Gastrocnemius medialis (tissue), 4 donors: ENCODE results near the gene CADM2. TPM values are rescaled to one million over a fixed set of nuclear protein-coding genes. Genes with fewer than 3 reads are reported as not detected.

ENCODE experiments used
- ATAC-seq, 2 donors: fragments of 150-250 bp; one replicate each; pipeline ENCODE4 v1.9.1; 2016
- DNase-seq, 2 donors: peaks; one replicate each; pipeline ENCODE4 v3.0.0-alpha.2; 2019
- H3K27ac ChIP-seq, 4 donors: fragments of 200-600 bp; sonication (generic); 1 replicate in 1 of 4; 2 replicates in 3 of 4; pipeline ENCODE4 v1.5.1; 2016 to 2018; ENCODE audit warnings: mild to moderate bottlenecking in 2 of 4, moderate library complexity in 1 of 4
- H3K27me3 ChIP-seq, 3 donors: fragments of 200-600 bp; sonication (generic) in 2 of 3; 1 replicate in 1 of 3; 2 replicates in 2 of 3; pipeline versions ENCODE4 v1.5.1 to v1.6.0; 2016 to 2019; ENCODE audit warnings: mild to moderate bottlenecking in 1 of 3, moderate library complexity in 1 of 3
- H3K36me3 ChIP-seq, 2 donors: fragments of 200-600 bp; sonication (generic) in 1 of 2; one replicate each; pipeline ENCODE4 v1.5.1; 2017 to 2018
- H3K4me1 ChIP-seq, 2 donors: fragments of 200-600 bp; sonication (generic) in 1 of 2; one replicate each; pipeline ENCODE4 v1.5.1; 2016 to 2017; ENCODE audit warnings: mild to moderate bottlenecking in 2 of 2
- H3K4me3 ChIP-seq, 4 donors: fragments of 200-600 bp; sonication (generic) in 3 of 4; 1 replicate in 1 of 4; 2 replicates in 3 of 4; pipeline ENCODE4 v1.5.1; 2016 to 2019; ENCODE audit warnings: mild to moderate bottlenecking in 2 of 4
- H3K9me3 ChIP-seq, 3 donors: fragments of 200-600 bp; sonication (generic) in 2 of 3; 1 replicate in 1 of 3; 2 replicates in 2 of 3; pipeline ENCODE4 v1.5.1; 2016 to 2019
- POLR2A ChIP-seq, 2 donors: fragments of 450-650 bp; IDR thresholded peaks; one replicate each; pipeline ENCODE4 v1.6.1; 2017; ENCODE audit warnings: antibody characterized with exemption in 2 of 2, mild to moderate bottlenecking in 2 of 2, moderate library complexity in 2 of 2
- in situ Hi-C, 4 donors: fragments of 200-750 bp; cut with MboI; loops; one replicate each; pipeline versions ENCODE4 v1.15.0 to v1.8.0; 2017; ENCODE audit warnings: low sequenced_read_pairs in 4 of 4
- intact Hi-C: fragments of 100-400 bp; cut with DNase I; formaldehyde crosslinking; loops from one replicate; pipeline ENCODE4 v1.15.1; 2023; ENCODE audit warnings: low total_unique reads
- total RNA-seq, 4 donors: library from RNA; depleted of rRNA; stranded (reverse); fragments of >200 nt; gene quantifications; one replicate each; pipeline versions ENCODE4 v1.1.0 to v1.2.3, GENCODE V29; 2016
- TF ChIP-seq, protein P1 (sequence below), 5 experiments: fragments of 450-650 bp in 3 of 5; fragments of 200-600 bp in 2 of 5; sonication (generic) in 2 of 5; IDR thresholded peaks in 4 of 5; conservative IDR thresholded peaks in 1 of 5; 1 replicate in 4 of 5; 2 replicates in 1 of 5; pipeline ENCODE4 v1.5.1; 2016 to 2019; ENCODE audit warnings: antibody characterized with exemption in 5 of 5, mild to moderate bottlenecking in 3 of 5, moderate library complexity in 3 of 5

Gene CADM2
- total RNA-seq, 4 donors from 2014 or later, result 2.7 to 9.0 (median 6.0) TPM

DNA sequence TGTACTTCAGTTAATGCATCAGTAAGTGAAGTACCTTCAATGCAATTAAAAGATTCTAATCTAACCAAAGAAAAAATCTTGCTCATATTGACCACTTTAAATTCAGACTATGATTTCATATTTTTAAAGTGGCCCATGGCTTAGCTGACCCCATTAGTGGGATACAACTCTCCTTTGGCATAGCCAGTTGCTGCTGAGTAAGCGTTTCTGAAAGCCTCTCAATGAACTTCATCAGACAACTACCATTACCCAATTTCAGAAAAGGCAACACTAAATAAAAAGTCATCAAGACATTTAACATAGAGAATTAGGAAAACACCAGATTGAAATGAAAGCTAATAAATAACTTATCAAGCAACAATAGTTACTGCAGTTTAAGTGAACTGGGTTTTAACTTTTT, 27.0 kb downstream of the CADM2 start:
- no peaks in the 10 kb centered on the region for H3K36me3 ChIP-seq
- in situ Hi-C loops, result no loop called here
- ATAC-seq (no peak), DNase-seq (no peak)
- no peaks in the 10 kb centered on the region for H3K4me1 ChIP-seq
- H3K27me3 ChIP-seq, result no peaks in the 10 kb centered on the region
- no peak for TF ChIP-seq POLR2A (IDR thresholded peaks at IDR 0.05)
- TF ChIP-seq, protein P1, sequence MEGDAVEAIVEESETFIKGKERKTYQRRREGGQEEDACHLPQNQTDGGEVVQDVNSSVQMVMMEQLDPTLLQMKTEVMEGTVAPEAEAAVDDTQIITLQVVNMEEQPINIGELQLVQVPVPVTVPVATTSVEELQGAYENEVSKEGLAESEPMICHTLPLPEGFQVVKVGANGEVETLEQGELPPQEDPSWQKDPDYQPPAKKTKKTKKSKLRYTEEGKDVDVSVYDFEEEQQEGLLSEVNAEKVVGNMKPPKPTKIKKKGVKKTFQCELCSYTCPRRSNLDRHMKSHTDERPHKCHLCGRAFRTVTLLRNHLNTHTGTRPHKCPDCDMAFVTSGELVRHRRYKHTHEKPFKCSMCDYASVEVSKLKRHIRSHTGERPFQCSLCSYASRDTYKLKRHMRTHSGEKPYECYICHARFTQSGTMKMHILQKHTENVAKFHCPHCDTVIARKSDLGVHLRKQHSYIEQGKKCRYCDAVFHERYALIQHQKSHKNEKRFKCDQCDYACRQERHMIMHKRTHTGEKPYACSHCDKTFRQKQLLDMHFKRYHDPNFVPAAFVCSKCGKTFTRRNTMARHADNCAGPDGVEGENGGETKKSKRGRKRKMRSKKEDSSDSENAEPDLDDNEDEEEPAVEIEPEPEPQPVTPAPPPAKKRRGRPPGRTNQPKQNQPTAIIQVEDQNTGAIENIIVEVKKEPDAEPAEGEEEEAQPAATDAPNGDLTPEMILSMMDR (IDR thresholded peaks at IDR 0.05 in 4 of 5, conservative IDR thresholded peaks at IDR 0.05 in 1 of 5), result no peak
- H3K9me3 ChIP-seq, result no peaks in the 10 kb centered on the region
- intact Hi-C loops, result no loop called here
- H3K4me3 ChIP-seq, result no peak overlapping the region
- H3K27ac ChIP-seq, result no peak overlapping the region

DNA sequence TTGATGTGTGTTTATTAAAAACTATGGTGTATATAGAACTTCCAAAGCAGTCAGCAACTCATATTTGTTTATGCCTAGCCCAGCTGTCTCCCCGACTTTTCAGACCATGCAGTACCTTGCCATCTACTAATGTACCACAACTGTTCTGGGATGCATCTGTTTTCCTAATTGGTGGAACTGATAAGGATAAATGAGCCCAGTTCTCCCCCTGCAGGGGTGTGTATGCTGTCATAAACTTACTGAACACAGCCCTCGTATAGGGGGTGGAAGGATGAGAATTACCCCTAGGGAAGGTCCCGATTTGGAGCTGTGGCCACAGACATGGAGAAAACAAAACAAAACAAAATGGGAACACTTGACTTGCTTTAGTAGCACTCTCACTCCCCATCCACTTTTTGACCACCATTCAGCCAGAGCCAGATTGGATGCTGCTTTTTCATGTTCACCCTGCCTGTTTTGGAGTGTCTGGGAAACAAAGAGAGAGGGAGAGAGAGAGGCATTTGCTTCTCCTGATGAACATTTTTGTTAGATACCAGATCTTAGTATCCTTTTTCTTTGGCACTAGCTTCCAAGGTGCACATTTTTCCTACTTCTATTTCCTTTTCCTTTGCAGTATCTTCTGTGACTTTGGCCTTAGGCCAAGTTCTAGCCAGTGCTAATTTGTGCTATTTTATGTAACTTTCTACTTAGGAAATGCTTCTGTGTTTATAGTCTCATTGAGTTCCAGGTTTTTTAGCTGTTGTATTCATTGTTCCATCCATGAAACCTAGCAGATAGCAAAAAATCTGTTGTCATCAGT, 29.1 kb downstream of the CADM2 start:
- Histone ChIP-seq H3K4me3 (no peak overlapping the region), H3K4me1 (no peaks in the 10 kb centered on the region), H3K9me3 (no peaks in the 10 kb centered on the region), H3K36me3 (no peaks in the 10 kb centered on the region), H3K27ac (no peak overlapping the region), H3K27me3 (no peaks in the 10 kb centered on the region)
- no peak for DNase-seq
- no peak for ATAC-seq
- in situ Hi-C loops, result no loop called here
- intact Hi-C loops, result no loop called here
- TF ChIP-seq, protein P1 (IDR thresholded peaks at IDR 0.05 in 4 of 5, conservative IDR thresholded peaks at IDR 0.05 in 1 of 5), result no peak
- no peak for TF ChIP-seq POLR2A (IDR thresholded peaks at IDR 0.05)

DNA sequence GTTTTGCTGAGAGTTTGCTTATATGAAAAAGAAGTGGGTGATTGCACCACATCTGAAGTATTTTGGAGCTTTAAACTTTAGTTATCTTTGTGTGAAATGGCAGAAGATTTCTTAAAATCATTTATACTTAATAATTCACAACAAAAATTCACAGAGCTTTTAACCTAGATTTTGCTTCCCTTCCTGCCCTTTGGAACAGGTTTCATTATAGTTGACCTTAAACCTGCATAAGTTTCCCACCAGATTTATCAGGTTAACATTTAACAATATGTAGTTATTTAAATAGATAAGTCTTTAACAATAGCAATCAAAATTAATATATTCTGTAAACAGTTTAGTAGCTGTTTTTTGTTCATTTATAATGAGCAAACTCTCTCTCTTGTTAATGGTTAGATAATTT, 30.3 kb downstream of the CADM2 start:
- Histone ChIP-seq H3K36me3 (no peaks in the 10 kb centered on the region), H3K4me3 (no peak overlapping the region), H3K4me1 (no peaks in the 10 kb centered on the region), H3K27me3 (no peaks in the 10 kb centered on the region), H3K9me3 (no peaks in the 10 kb centered on the region), H3K27ac (no peak overlapping the region)
- intact Hi-C loops, result no loop called here
- no peak for DNase-seq
- no peak for ATAC-seq
- TF ChIP-seq POLR2A (IDR thresholded peaks at IDR 0.05), result no peak
- TF ChIP-seq, protein P1 (IDR thresholded peaks at IDR 0.05 in 4 of 5, conservative IDR thresholded peaks at IDR 0.05 in 1 of 5), result no peak
- in situ Hi-C loops, result no loop called here

DNA sequence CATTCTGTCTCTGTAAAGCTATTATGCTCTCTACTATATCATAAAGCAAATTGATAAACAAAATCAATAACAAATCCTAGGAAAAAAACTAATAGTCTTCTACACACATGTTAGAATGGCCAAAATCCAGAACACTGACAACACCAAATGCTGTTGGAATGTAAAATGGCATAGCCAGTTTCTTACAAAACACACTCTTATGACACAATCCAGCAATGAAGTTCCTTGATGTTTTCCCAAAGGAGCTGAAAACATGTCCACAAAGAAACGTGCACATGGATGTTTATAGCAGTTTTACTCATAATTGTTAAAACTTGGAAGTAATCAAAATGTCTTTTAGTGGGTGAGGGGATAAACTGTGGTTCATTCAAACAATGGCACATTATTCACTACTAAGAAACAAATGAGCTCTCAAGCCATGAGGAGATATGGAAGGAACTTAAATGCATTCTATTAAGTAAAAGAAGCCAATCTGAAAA, 32.7 kb downstream of the CADM2 start:
- Histone ChIP-seq H3K27ac (no peak overlapping the region), H3K4me1 (no peaks in the 10 kb centered on the region), H3K27me3 (no peaks in the 10 kb centered on the region), H3K9me3 (no peaks in the 10 kb centered on the region), H3K4me3 (no peak overlapping the region), H3K36me3 (no peaks in the 10 kb centered on the region)
- in situ Hi-C loops, result no loop called here
- no peak for TF ChIP-seq POLR2A (IDR thresholded peaks at IDR 0.05)
- TF ChIP-seq, protein P1 (IDR thresholded peaks at IDR 0.05 in 4 of 5, conservative IDR thresholded peaks at IDR 0.05 in 1 of 5), result no peak
- ATAC-seq (no peak), DNase-seq (no peak)
- intact Hi-C loops, result no loop called here
